Gastroesophageal sphincter (tissue), 4 donors: ENCODE results near the gene C5orf15. TPM values are rescaled to one million over a fixed set of nuclear protein-coding genes. Genes with fewer than 3 reads are reported as not detected.

Experiments used
- ATAC-seq: fragments of 150-250 bp; one replicate; pipeline ENCODE4 v1.9.1; 2016; ENCODE audit warnings: mild to moderate bottlenecking, moderate library complexity
- H3K27ac ChIP-seq, 4 donors: fragments of 200-600 bp; sonication (generic) in 3 of 4; 1 replicate in 3 of 4; 2 replicates in 1 of 4; pipeline ENCODE4 v1.5.1; 2016 to 2019
- H3K27me3 ChIP-seq: fragments of 200-600 bp; sonication (generic); one replicate; pipeline ENCODE4 v1.5.1; 2019
- H3K36me3 ChIP-seq, 2 donors: fragments of 200-600 bp; sonication (generic); one replicate each; pipeline ENCODE4 v1.5.1; 2019; ENCODE audit warnings: control low read depth in 1 of 2
- H3K4me1 ChIP-seq, 3 donors: fragments of 200-600 bp; sonication (generic); 1 replicate in 2 of 3; 2 replicates in 1 of 3; pipeline ENCODE4 v1.5.1; 2016 to 2019; ENCODE audit warnings: control low read depth in 2 of 3
- H3K4me3 ChIP-seq, 2 donors: fragments of 200-600 bp; sonication (generic); one replicate each; pipeline ENCODE4 v1.5.1; 2019; ENCODE audit warnings: mild to moderate bottlenecking in 1 of 2, moderate library complexity in 1 of 2
- H3K9me3 ChIP-seq, 3 donors: fragments of 200-600 bp; sonication (generic); one replicate each; pipeline ENCODE4 v1.5.1; 2017 to 2019; ENCODE audit warnings: control low read depth in 2 of 3
- CTCF ChIP-seq, 4 experiments: fragments of 200-600 bp in 2 of 4; fragments of 450-650 bp in 2 of 4; sonication (generic) in 1 of 4; IDR thresholded peaks; one replicate each; pipeline ENCODE4 v1.5.1; 2017 to 2019; ENCODE audit warnings: antibody characterized with exemption in 4 of 4, mild to moderate bottlenecking in 2 of 4, moderate library complexity in 2 of 4
- EP300 ChIP-seq: sonication (generic); formaldehyde crosslinking; IDR thresholded peaks from one replicate; pipeline ENCODE4 v1.6.1; 2017; ENCODE audit warnings: antibody characterized with exemption, mild to moderate bottlenecking
- POLR2A ChIP-seq, 2 donors: fragments of 450-650 bp; IDR thresholded peaks; one replicate each; pipeline ENCODE4 v1.6.1; 2017; ENCODE audit warnings: antibody characterized with exemption in 2 of 2, mild to moderate bottlenecking in 2 of 2, moderate library complexity in 1 of 2
- POLR2AphosphoS5 ChIP-seq: sonication (generic); formaldehyde crosslinking; IDR thresholded peaks from one replicate; pipeline ENCODE4 v1.6.1; 2017; ENCODE audit warnings: antibody characterized with exemption
- WGBS, 2 donors: methylation state at CpG; one replicate each; pipeline ENCODE4 v1.1.5; 2018; ENCODE audit warnings: low coverage in 1 of 2; 5-methylcytosine and 5-hydroxymethylcytosine counted together
- total RNA-seq, 4 donors: library from RNA; depleted of rRNA; stranded (reverse); fragments of >200 nt; gene quantifications; one replicate each; pipeline ENCODE4 v1.1.0, GENCODE V29; 2016

Gene C5orf15
- total RNA-seq, 4 donors from 2014 or later: 22.2 to 38.0 (median 23.2) TPM

- Histone ChIP-seq H3K9me3 (no peaks in the 10 kb centered on the region), H3K4me1 (peaks cover 0 to 47% (median 5%) of the 10 kb centered on the region in 3 donors), H3K36me3 (peaks cover 0 to 14% of the 10 kb centered on the region in 2 donors), H3K27ac (peak overlapping the region in 3 of 4 donors; percentile 93 to 96 (median 95)), H3K27me3 (no peaks in the 10 kb centered on the region), H3K4me3 (peak overlapping the region in 1 of 2 donors; percentile 82)
- no peak for ATAC-seq
- WGBS, 2 donors: 46 to 52% methylated on average over 4 to 5 of the region's 5 CpGs
- TF ChIP-seq EP300: no peak
- TF ChIP-seq POLR2AphosphoS5: no peak
- no peak for TF ChIP-seq CTCF (IDR thresholded peaks at IDR 0.05)
- no peak for TF ChIP-seq POLR2A (IDR thresholded peaks at IDR 0.05)
Observed at GRCh38 chr5:133967124-133967523, 1.3 kb downstream of the C5orf15 start.

- no peak overlapping the region for H3K4me3 ChIP-seq
- H3K9me3 ChIP-seq: no peaks in the 10 kb centered on the region
- H3K27me3 ChIP-seq: no peaks in the 10 kb centered on the region
- 95% methylated on average over 8 to 10 of the region's 10 CpGs for WGBS, 2 donors
- H3K36me3 ChIP-seq: peaks cover 0 to 4% of the 10 kb centered on the region in 2 donors
- no peak overlapping the region for H3K27ac ChIP-seq
- ATAC-seq: no peak
- no peak for TF ChIP-seq EP300
- no peak for TF ChIP-seq POLR2A (IDR thresholded peaks at IDR 0.05)
- no peak for TF ChIP-seq CTCF (IDR thresholded peaks at IDR 0.05)
- TF ChIP-seq POLR2AphosphoS5: no peak
- peaks cover 0 to 49% (median 5%) of the 10 kb centered on the region in 3 donors for H3K4me1 ChIP-seq
Observed at GRCh38 chr5:133966090-133966489, 2.3 kb downstream of the C5orf15 start.

- Histone ChIP-seq H3K4me1 (peaks cover 0 to 35% (median 5%) of the 10 kb centered on the region in 3 donors), H3K4me3 (no peak overlapping the region), H3K27ac (peak overlapping the region in 1 of 4 donors; percentile 1), H3K36me3 (peaks cover 0 to 11% of the 10 kb centered on the region in 2 donors), H3K9me3 (no peaks in the 10 kb centered on the region), H3K27me3 (no peaks in the 10 kb centered on the region)
- TF ChIP-seq CTCF (IDR thresholded peaks at IDR 0.05) (no peak), POLR2AphosphoS5 (no peak), EP300 (no peak), POLR2A (IDR thresholded peaks at IDR 0.05) (no peak)
- WGBS, 2 donors: 94 to 95% methylated on average over 2 of the region's 2 CpGs
- no peak for ATAC-seq
Observed at GRCh38 chr5:133963493-133964128, 4.8 kb downstream of the C5orf15 start.

- Histone ChIP-seq H3K4me3 (no peak overlapping the region), H3K27ac (peak overlapping the region in 1 of 4 donors; percentile 1), H3K36me3 (peaks cover 1 to 17% of the 10 kb centered on the region in 2 donors), H3K27me3 (no peaks in the 10 kb centered on the region), H3K9me3 (no peaks in the 10 kb centered on the region), H3K4me1 (peaks cover 0 to 35% (median 5%) of the 10 kb centered on the region in 3 donors)
- no peak for TF ChIP-seq EP300
- TF ChIP-seq CTCF (IDR thresholded peaks at IDR 0.05): no peak
- no peak for TF ChIP-seq POLR2AphosphoS5
- TF ChIP-seq POLR2A (IDR thresholded peaks at IDR 0.05): no peak
- ATAC-seq: no peak
- WGBS, 2 donors: 45 to 50% methylated on average over 2 of the region's 2 CpGs
Observed at GRCh38 chr5:133962801-133963476, 5.5 kb downstream of the C5orf15 start.
